HG03103 (cell line): ENCODE results near the gene KIAA1958.
"Not testable (repeated sequence)": the region's sequence is repeated elsewhere in the genome, so short reads cannot be mapped to it uniquely, and the experiment has no call there.

Source experiments
- ATAC-seq: cut with Tn5 transposase; IDR thresholded peaks from one replicate; pipeline ENCODE4 v1.9.1; 2021; ENCODE audit warnings: low read depth; ENCODE audit not compliant: unreplicated experiment

Gene KIAA1958

GRCh38 chr9:112631313-112632070, 144.9 kb downstream of the KIAA1958 start:
- ATAC-seq = no peak

GRCh38 chr9:112640311-112640710, 153.7 kb downstream of the KIAA1958 start:
- ATAC-seq = no peak

GRCh38 chr9:112642126-112642525, 155.5 kb downstream of the KIAA1958 start:
- ATAC-seq = no peak

- no peak for ATAC-seq
These were observed 161.0 kb downstream of the KIAA1958 start for GRCh38 chr9:112647596-112647995.

- no peak for ATAC-seq
These were observed 162.0 kb downstream of the KIAA1958 start for GRCh38 chr9:112648624-112649023.

- ATAC-seq = no peak
These were observed 167.7 kb downstream of the KIAA1958 start for GRCh38 chr9:112654282-112654681.

- no peak for ATAC-seq
These were observed 169.0 kb downstream of the KIAA1958 start for GRCh38 chr9:112655668-112656067.

- no peak for ATAC-seq
These were observed 173.3 kb downstream of the KIAA1958 start for GRCh38 chr9:112659906-112660305.

GRCh38 chr9:112663681-112664080, 177.1 kb downstream of the KIAA1958 start:
- ATAC-seq = no peak

GRCh38 chr9:112664531-112664930, 177.9 kb downstream of the KIAA1958 start:
- no peak for ATAC-seq

GRCh38 chr9:112665347-112665746, 178.7 kb downstream of the KIAA1958 start:
- no peak for ATAC-seq

GRCh38 chr9:112669326-112669725, 182.7 kb downstream of the KIAA1958 start:
- ATAC-seq = no peak

GRCh38 chr9:112670991-112671625, 184.5 kb downstream of the KIAA1958 start:
- ATAC-seq = no peak

GRCh38 chr9:112673221-112673620, 186.6 kb downstream of the KIAA1958 start:
- ATAC-seq = not testable (repeated sequence)

- ATAC-seq = no peak
These were observed 190.4 kb downstream of the KIAA1958 start for GRCh38 chr9:112677040-112677439.

- no peak for ATAC-seq
These were observed 194.2 kb downstream of the KIAA1958 start for GRCh38 chr9:112680731-112681402.

- ATAC-seq = no peak
These were observed 202.6 kb downstream of the KIAA1958 start for GRCh38 chr9:112689161-112689740.

GRCh38 chr9:112694706-112695555, 208.3 kb downstream of the KIAA1958 start:
- no peak for ATAC-seq

GRCh38 chr9:112696461-112696860, 209.8 kb downstream of the KIAA1958 start:
- ATAC-seq = no peak

GRCh38 chr9:112699230-112699629, 212.6 kb downstream of the KIAA1958 start:
- peak; percentile 71 for ATAC-seq
